CD4-positive, alpha-beta T cell (primary cell): ENCODE data around the gene WDFY4. TPM values are rescaled to one million over a fixed set of nuclear protein-coding genes. Genes with fewer than 3 reads are reported as not detected.

ENCODE experiments used
- ATAC-seq: fragments of 200-7000 bp; cut with Tn5 transposase; one replicate; pipeline ENCODE4 v1.10.0; 2022; ENCODE audit warnings: mild to moderate bottlenecking; ENCODE audit not compliant: poor library complexity
- CTCF ChIA-PET: fragments of 350-600 bp; sonication (Branson Sonifier 250); formaldehyde crosslinking; loops from one replicate; lab custom pipeline; 2021; ENCODE audit warnings: antibody characterized with exemption, inconsistent platforms; lab: Charles Lee
- POLR2A ChIA-PET: fragments of 350-600 bp; sonication (Branson Sonifier 250); formaldehyde crosslinking; loops from one replicate; lab custom pipeline; 2021; ENCODE audit warnings: antibody characterized with exemption, inconsistent platforms; lab: Charles Lee
- DNase-seq, 14 experiments: peaks; one replicate each; pipeline ENCODE4 v3.0.0-alpha.2; 2013 to 2020; ENCODE audit warnings: mixed read lengths in 2 of 14
- H3K27ac ChIP-seq, 2 donors: one replicate each; pipeline versions ENCODE4 v1.5.1 to v1.7.0; 2013; ENCODE audit warnings: low read length in 2 of 2, low read depth in 1 of 2, mild to moderate bottlenecking in 1 of 2
- H3K27me3 ChIP-seq, 2 experiments: 1 replicate in 1 of 2; 2 replicates in 1 of 2; pipeline versions ENCODE4 v1.6.1 to v1.7.0; 2013; ENCODE audit warnings: low read length in 2 of 2, control low read depth in 1 of 2, mild to moderate bottlenecking in 1 of 2, moderate library complexity in 1 of 2; ENCODE audit not compliant: insufficient read depth in 2 of 2, control insufficient read depth in 1 of 2
- H3K36me3 ChIP-seq: one replicate; pipeline ENCODE4 v1.6.1; 2013; ENCODE audit warnings: low read length, control low read depth; ENCODE audit not compliant: insufficient read depth
- H3K4me1 ChIP-seq: one replicate; pipeline ENCODE4 v1.6.1; 2013; ENCODE audit warnings: low read length, control low read depth; ENCODE audit not compliant: insufficient read depth
- H3K4me3 ChIP-seq: one replicate; pipeline ENCODE4 v1.5.1; 2013; ENCODE audit warnings: mild to moderate bottlenecking, low read length, moderate library complexity
- H3K9me3 ChIP-seq, 2 experiments: 1 replicate in 1 of 2; 2 replicates in 1 of 2; pipeline versions ENCODE4 v1.6.1 to v1.7.0; 2013; ENCODE audit warnings: low read length in 2 of 2, mild to moderate bottlenecking in 2 of 2, control low read depth in 1 of 2, moderate library complexity in 1 of 2; ENCODE audit not compliant: control insufficient read depth in 1 of 2, insufficient read depth in 1 of 2
- H3K27ac Mint-ChIP-seq: one replicate; pipeline ENCODE4 v1.8.0; 2020; ENCODE audit warnings: mixed read lengths
- H3K27me3 Mint-ChIP-seq: one replicate; pipeline ENCODE4 v1.8.0; 2021; ENCODE audit warnings: mixed read lengths
- H3K36me3 Mint-ChIP-seq: one replicate; pipeline ENCODE4 v1.8.0; 2021; ENCODE audit warnings: low read depth, mixed read lengths
- H3K4me1 Mint-ChIP-seq: one replicate; pipeline ENCODE4 v1.8.0; 2021; ENCODE audit warnings: low read depth, mixed read lengths
- H3K4me3 Mint-ChIP-seq: one replicate; pipeline ENCODE4 v1.8.0; 2020; ENCODE audit warnings: mild to moderate bottlenecking, mixed read lengths
- H3K9me3 Mint-ChIP-seq: one replicate; pipeline ENCODE4 v1.8.0; 2020; ENCODE audit warnings: mixed read lengths
- CTCF ChIP-seq: fragments of 200-600 bp; IDR thresholded peaks from one replicate; pipeline ENCODE4 v1.8.0; 2022; ENCODE audit warnings: antibody characterized with exemption, mild to moderate bottlenecking
- intact Hi-C, 2 experiments: fragments of 100-400 bp; cut with DNase I in 1 of 2; cut with micrococcal nuclease in 1 of 2; formaldehyde crosslinking; loops; one replicate each; pipeline versions ENCODE4 v1.15.1 to v1.9.0; 2023 to 2025; cut with DNase I, micrococcal nuclease
- total RNA-seq, 174 experiments: library from RNA in 2 of 174; stranded (reverse) in 2 of 174; gene quantifications; one replicate each; pipeline ENCODE4 v1.2.3 and lab custom pipeline; 2021 to 2026

The WDFY4 gene
- total RNA-seq, 2 experiments from 2014 or later, result 1.3 to 2.5 TPM

- H3K36me3 ChIP-seq, result no peaks in the 10 kb centered on the region
- no peak for TF ChIP-seq CTCF
- POLR2A ChIA-PET, result no interaction called here
- H3K27me3 ChIP-seq, result no peaks in the 10 kb centered on the region
- DNase-seq, result no peak
- CTCF ChIA-PET, result no interaction called here
- H3K27me3 Mint-ChIP-seq, result no peaks in the 10 kb centered on the region
- intact Hi-C loops, result no loop called here
- H3K36me3 Mint-ChIP-seq, result no peaks in the 10 kb centered on the region
- peaks cover 0 to 3% of the 10 kb centered on the region in 2 experiments for H3K9me3 ChIP-seq
- no peaks in the 10 kb centered on the region for H3K4me1 ChIP-seq
- no peak for ATAC-seq
- H3K27ac ChIP-seq, result no peak overlapping the region
- no peak overlapping the region for H3K27ac Mint-ChIP-seq
- H3K9me3 Mint-ChIP-seq, result no peaks in the 10 kb centered on the region
- no peaks in the 10 kb centered on the region for H3K4me1 Mint-ChIP-seq
- no peak overlapping the region for H3K4me3 Mint-ChIP-seq
- no peak overlapping the region for H3K4me3 ChIP-seq
Measured at GRCh38 chr10:48881937-48882336, 197.3 kb downstream of the WDFY4 start.

- Histone ChIP-seq H3K27me3 (no peaks in the 10 kb centered on the region), H3K27ac (no peak overlapping the region), H3K9me3 (peaks cover 0 to 3% of the 10 kb centered on the region in 2 experiments), H3K4me3 (no peak overlapping the region), H3K36me3 (no peaks in the 10 kb centered on the region), H3K4me1 (no peaks in the 10 kb centered on the region)
- Mint-ChIP-seq H3K27me3 (no peaks in the 10 kb centered on the region), H3K27ac (no peak overlapping the region), H3K36me3 (no peaks in the 10 kb centered on the region), H3K4me1 (no peaks in the 10 kb centered on the region), H3K4me3 (no peak overlapping the region), H3K9me3 (no peaks in the 10 kb centered on the region)
- CTCF ChIA-PET, result no interaction called here
- POLR2A ChIA-PET, result no interaction called here
- DNase-seq (no peak), ATAC-seq (no peak)
- intact Hi-C loops, result no loop called here
- TF ChIP-seq CTCF, result no peak
Measured at GRCh38 chr10:48882881-48883280, 198.2 kb downstream of the WDFY4 start.

- Mint-ChIP-seq H3K36me3 (no peaks in the 10 kb centered on the region), H3K4me1 (no peaks in the 10 kb centered on the region), H3K27ac (no peak overlapping the region), H3K4me3 (no peak overlapping the region), H3K27me3 (no peaks in the 10 kb centered on the region), H3K9me3 (no peaks in the 10 kb centered on the region)
- ATAC-seq, result no peak
- Histone ChIP-seq H3K9me3 (peaks cover 0 to 3% of the 10 kb centered on the region in 2 experiments), H3K4me1 (no peaks in the 10 kb centered on the region), H3K27me3 (no peaks in the 10 kb centered on the region), H3K27ac (no peak overlapping the region), H3K36me3 (no peaks in the 10 kb centered on the region), H3K4me3 (no peak overlapping the region)
- ChIA-PET CTCF (no interaction called here), POLR2A (no interaction called here)
- no peak for TF ChIP-seq CTCF
- no peak for DNase-seq
- intact Hi-C loops, result no loop called here
Measured at GRCh38 chr10:48883701-48884100, 199.0 kb downstream of the WDFY4 start.
